MM.1S (cell line): ENCODE data around the gene LALBA.
"Not testable (repeated sequence)": the region's sequence is repeated elsewhere in the genome, so short reads cannot be mapped to it uniquely, and the experiment has no call there.

Experiments used
- DNase-seq: peaks from one replicate; pipeline ENCODE4 v3.0.0-alpha.2; 2015
- H2AFZ ChIP-seq: fragments of 300-600 bp; sonication (generic); 2 replicates; pipeline ENCODE4 v1.6.0; 2016; ENCODE audit warnings: antibody characterized with exemption, low read length
- H3F3A ChIP-seq: fragments of 300-600 bp; sonication (generic); 2 replicates; pipeline ENCODE4 v1.6.1; 2016; ENCODE audit warnings: mild to moderate bottlenecking, antibody characterized with exemption, low read length, moderate library complexity, mixed read lengths; ENCODE audit not compliant: insufficient read depth
- H3K27ac ChIP-seq: fragments of 300-600 bp; sonication (generic); 2 replicates; pipeline ENCODE4 v1.5.1; 2016; ENCODE audit warnings: mild to moderate bottlenecking, low read length
- H3K27me3 ChIP-seq: fragments of 300-600 bp; sonication (generic); replicated peaks from 2 replicates; pipeline ENCODE4 v1.6.0; 2016; ENCODE audit warnings: low read length; ENCODE audit not compliant: insufficient read depth
- H3K36me3 ChIP-seq: fragments of 300-600 bp; sonication (generic); replicated peaks from 2 replicates; pipeline ENCODE4 v1.6.1; 2016; ENCODE audit warnings: mild to moderate bottlenecking, low read length, mixed read lengths; ENCODE audit not compliant: insufficient read depth
- H3K4me1 ChIP-seq: fragments of 300-600 bp; sonication (generic); 2 replicates; pipeline ENCODE4 v1.6.1; 2016; ENCODE audit warnings: low read length, mixed read lengths
- H3K4me2 ChIP-seq: fragments of 300-600 bp; sonication (generic); 2 replicates; pipeline ENCODE4 v1.6.0; 2016; ENCODE audit warnings: low read depth, low read length
- H3K4me3 ChIP-seq: fragments of 300-600 bp; sonication (generic); 2 replicates; pipeline ENCODE4 v1.5.1; 2016; ENCODE audit warnings: low read length, mixed read lengths
- H3K79me2 ChIP-seq: fragments of 300-600 bp; sonication (generic); 2 replicates; pipeline ENCODE4 v1.6.1; 2016; ENCODE audit warnings: mixed run types, low read length, mixed read lengths
- H3K9ac ChIP-seq: fragments of 300-600 bp; sonication (generic); 2 replicates; pipeline ENCODE4 v1.6.1; 2016; ENCODE audit warnings: low read length, mixed read lengths
- H3K9me2 ChIP-seq: fragments of 300-600 bp; sonication (generic); replicated peaks from 2 replicates; pipeline ENCODE4 v1.6.1; 2016; ENCODE audit warnings: mild to moderate bottlenecking, low read length, mixed read lengths; ENCODE audit not compliant: insufficient read depth
- H3K9me3 ChIP-seq: fragments of 300-600 bp; sonication (generic); replicated peaks from 2 replicates; pipeline ENCODE4 v1.6.1; 2016; ENCODE audit warnings: mild to moderate bottlenecking, low read length, mixed read lengths; ENCODE audit not compliant: insufficient read depth
- H4K20me1 ChIP-seq: fragments of 300-600 bp; sonication (generic); 2 replicates; pipeline ENCODE4 v1.6.1; 2016; ENCODE audit warnings: mild to moderate bottlenecking, low read length, moderate library complexity, mixed read lengths; ENCODE audit not compliant: insufficient read depth
- CTCF ChIP-seq: fragments of 300-600 bp; sonication (generic); IDR thresholded peaks from 2 replicates; pipeline ENCODE4 v1.5.1; 2016; ENCODE audit warnings: antibody characterized with exemption, low read length, mixed read lengths
- EZH2 ChIP-seq: fragments of 300-600 bp; sonication (generic); optimal IDR thresholded peaks from 2 replicates; pipeline ENCODE3; 2017; ENCODE audit warnings: low read depth, mild to moderate bottlenecking, antibody characterized with exemption, low read length, mixed read lengths
- EZH2phosphoT487 ChIP-seq: fragments of 300-600 bp; sonication (generic); IDR thresholded peaks from 2 replicates; pipeline ENCODE4 v1.6.1; 2018; ENCODE audit warnings: antibody characterized with exemption, low read length

Gene LALBA

GRCh38 chr12:48557919-48558318, 11.9 kb downstream of the LALBA start:
- H3K4me2 ChIP-seq: no peak overlapping the region
- H2AFZ ChIP-seq: no peak overlapping the region
- H3K27me3 ChIP-seq: no peaks in the 10 kb centered on the region
- no peak overlapping the region for H3K27ac ChIP-seq
- no peaks in the 10 kb centered on the region for H3K79me2 ChIP-seq
- H3K9me2 ChIP-seq: no peaks in the 10 kb centered on the region
- H3K9ac ChIP-seq: no peak overlapping the region
- no peak for TF ChIP-seq EZH2
- TF ChIP-seq EZH2phosphoT487: no peak
- TF ChIP-seq CTCF: no peak
- H3K4me1 ChIP-seq: no peaks in the 10 kb centered on the region
- H4K20me1 ChIP-seq: no peaks in the 10 kb centered on the region
- no peaks in the 10 kb centered on the region for H3F3A ChIP-seq
- no peak for DNase-seq
- H3K36me3 ChIP-seq: no peaks in the 10 kb centered on the region
- no peak overlapping the region for H3K4me3 ChIP-seq
- no peaks in the 10 kb centered on the region for H3K9me3 ChIP-seq

- no peak overlapping the region for H3K9ac ChIP-seq
- no peak overlapping the region for H3K27ac ChIP-seq
- H3K36me3 ChIP-seq: no peaks in the 10 kb centered on the region
- no peak for DNase-seq
- TF ChIP-seq CTCF (no peak), EZH2phosphoT487 (no peak), EZH2 (no peak)
- no peak overlapping the region for H2AFZ ChIP-seq
- H3K9me3 ChIP-seq: no peaks in the 10 kb centered on the region
- no peaks in the 10 kb centered on the region for H4K20me1 ChIP-seq
- H3K4me1 ChIP-seq: no peaks in the 10 kb centered on the region
- no peaks in the 10 kb centered on the region for H3K27me3 ChIP-seq
- no peaks in the 10 kb centered on the region for H3K79me2 ChIP-seq
- H3K4me3 ChIP-seq: no peak overlapping the region
- no peaks in the 10 kb centered on the region for H3K9me2 ChIP-seq
- H3K4me2 ChIP-seq: no peak overlapping the region
- H3F3A ChIP-seq: no peaks in the 10 kb centered on the region
Measured at GRCh38 chr12:48556631-48557030, 13.2 kb downstream of the LALBA start.

DNA sequence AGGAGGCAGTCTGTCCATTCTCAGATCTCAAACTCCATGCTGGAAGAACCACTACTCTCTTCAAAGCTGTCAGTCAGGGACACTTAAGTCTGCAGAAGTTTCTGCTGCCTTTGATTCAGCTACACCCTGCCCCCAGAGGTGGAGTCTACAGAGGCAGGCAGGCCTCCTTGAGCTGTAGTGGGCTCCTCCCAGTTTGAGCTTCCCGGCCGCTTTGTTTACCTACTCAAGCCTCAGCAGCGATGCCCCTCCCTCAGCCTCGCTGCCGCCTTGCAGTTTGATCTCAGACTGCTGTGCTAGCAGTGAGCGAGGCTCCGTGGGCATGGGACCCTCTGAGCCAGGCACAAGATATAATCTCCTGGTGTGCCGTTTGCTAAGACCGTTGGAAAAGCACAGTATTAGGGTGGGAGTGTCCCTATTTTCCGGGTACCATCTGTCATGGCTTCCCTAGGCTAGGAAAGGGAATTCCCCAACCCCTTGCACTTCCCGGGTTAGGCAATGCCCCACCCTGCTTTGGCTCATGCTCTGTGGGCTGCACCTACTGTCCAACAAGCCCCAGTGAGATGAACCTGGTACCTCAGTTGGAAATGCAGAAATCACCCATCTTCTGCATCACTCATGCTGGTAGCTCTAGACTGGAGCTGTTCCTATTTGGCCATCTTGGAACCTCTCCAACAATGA, 16.0 kb downstream of the LALBA start:
- DNase-seq: peak; percentile 72
- H4K20me1 ChIP-seq, H3K27ac ChIP-seq, H3K9me3 ChIP-seq, H3K9me2 ChIP-seq, H3K27me3 ChIP-seq, H3K4me1 ChIP-seq, H3K36me3 ChIP-seq, H3K79me2 ChIP-seq, H3K9ac ChIP-seq, H3F3A ChIP-seq: not testable (repeated sequence)
- peak overlapping the region; percentile 33; the same call in 1 of the 2 replicates for H3K4me2 ChIP-seq
- H2AFZ ChIP-seq: peak overlapping the region; percentile 57
- peak overlapping the region; percentile 30; the same call in 1 of the 2 replicates for H3K4me3 ChIP-seq

DNA sequence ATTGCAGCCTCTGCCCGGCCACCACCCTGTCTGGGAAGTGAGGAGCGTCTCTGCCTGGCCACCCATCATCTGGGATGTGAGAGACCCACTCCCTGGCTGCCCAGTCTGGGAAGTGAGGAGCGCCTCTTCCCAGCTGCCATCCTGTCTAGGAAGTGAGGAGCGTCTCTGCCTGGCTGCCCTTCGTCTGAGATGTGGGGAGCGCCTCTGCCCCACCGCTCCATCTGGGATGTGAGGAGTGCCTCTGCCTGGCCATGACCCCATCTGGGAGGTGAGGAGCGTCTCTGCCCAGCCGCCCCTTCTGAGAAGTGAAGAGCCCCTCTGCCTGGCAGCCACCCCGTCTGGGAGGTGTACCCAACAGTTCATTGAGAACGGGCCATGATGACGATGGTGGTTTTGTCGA, 18.2 kb downstream of the LALBA start:
- H3K9ac ChIP-seq, H3K9me3 ChIP-seq, H4K20me1 ChIP-seq, H3K4me3 ChIP-seq, H3K27me3 ChIP-seq, H3K9me2 ChIP-seq, H3K36me3 ChIP-seq, DNase-seq, H3K4me1 ChIP-seq, H3K79me2 ChIP-seq, H3F3A ChIP-seq, H3K4me2 ChIP-seq, H2AFZ ChIP-seq, H3K27ac ChIP-seq: not testable (repeated sequence)

DNA sequence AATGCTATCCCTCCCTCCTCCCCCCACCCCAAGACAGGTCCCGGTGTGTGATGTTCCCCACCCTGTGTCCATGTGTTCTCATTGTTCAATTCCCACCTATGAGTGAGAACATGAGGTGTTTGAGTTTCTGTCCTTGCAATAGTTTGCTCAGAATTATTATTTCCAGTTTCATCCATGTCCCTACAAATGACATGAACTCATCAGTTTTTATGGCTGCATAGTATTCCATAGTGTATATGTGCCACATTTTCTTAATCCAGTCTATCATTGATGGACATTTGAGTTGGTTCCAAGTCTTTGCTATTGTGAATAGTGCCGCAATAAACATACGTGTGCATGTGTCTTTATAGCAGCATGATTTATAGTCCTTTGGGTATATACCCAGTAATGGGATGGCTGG, 22.8 kb downstream of the LALBA start:
- H3K27ac ChIP-seq, H4K20me1 ChIP-seq, H3K9me2 ChIP-seq, H3K4me2 ChIP-seq, DNase-seq, H2AFZ ChIP-seq, H3K4me1 ChIP-seq, H3K36me3 ChIP-seq, H3K27me3 ChIP-seq, H3K9ac ChIP-seq, H3F3A ChIP-seq, H3K79me2 ChIP-seq, H3K4me3 ChIP-seq, H3K9me3 ChIP-seq: not testable (repeated sequence)
